ENCODE measurements around the gene FRMPD4.

DNA sequence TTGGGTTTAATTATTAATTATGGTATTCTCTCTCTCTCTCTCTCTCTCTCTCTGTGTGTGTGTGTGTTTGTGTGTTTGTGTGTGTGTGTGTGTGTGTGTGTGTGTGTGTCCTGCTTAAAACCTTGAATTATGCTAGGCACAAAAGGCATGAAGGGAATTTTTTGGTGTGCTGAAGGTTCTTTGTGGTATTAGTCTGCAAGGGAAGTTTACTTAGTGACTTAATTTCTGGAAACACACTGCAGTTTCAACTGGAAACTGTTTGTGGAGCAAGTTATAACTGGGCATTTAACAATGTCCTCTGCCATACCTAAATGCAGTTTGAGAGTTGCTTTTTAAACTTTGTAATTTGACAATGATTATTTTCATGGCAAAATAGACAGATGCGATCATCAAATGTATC is 111.7 kb downstream of the FRMPD4 start:
- TF ChIP-seq, protein P1, sequence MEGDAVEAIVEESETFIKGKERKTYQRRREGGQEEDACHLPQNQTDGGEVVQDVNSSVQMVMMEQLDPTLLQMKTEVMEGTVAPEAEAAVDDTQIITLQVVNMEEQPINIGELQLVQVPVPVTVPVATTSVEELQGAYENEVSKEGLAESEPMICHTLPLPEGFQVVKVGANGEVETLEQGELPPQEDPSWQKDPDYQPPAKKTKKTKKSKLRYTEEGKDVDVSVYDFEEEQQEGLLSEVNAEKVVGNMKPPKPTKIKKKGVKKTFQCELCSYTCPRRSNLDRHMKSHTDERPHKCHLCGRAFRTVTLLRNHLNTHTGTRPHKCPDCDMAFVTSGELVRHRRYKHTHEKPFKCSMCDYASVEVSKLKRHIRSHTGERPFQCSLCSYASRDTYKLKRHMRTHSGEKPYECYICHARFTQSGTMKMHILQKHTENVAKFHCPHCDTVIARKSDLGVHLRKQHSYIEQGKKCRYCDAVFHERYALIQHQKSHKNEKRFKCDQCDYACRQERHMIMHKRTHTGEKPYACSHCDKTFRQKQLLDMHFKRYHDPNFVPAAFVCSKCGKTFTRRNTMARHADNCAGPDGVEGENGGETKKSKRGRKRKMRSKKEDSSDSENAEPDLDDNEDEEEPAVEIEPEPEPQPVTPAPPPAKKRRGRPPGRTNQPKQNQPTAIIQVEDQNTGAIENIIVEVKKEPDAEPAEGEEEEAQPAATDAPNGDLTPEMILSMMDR (IDR thresholded peaks at IDR 0.05), result no peak
- no peak for TF ChIP-seq POLR2A (IDR thresholded peaks at IDR 0.05)

Measured in adrenal gland (tissue), 5 donors.